ENCODE results near the gene GAS2. TPM values are rescaled to one million over a fixed set of nuclear protein-coding genes. Genes with fewer than 3 reads are reported as not detected.
A peak's percentile ranks its signal among the peaks of the same experiment; 100 is the strongest.

GAS2 gene
- polyA plus RNA-seq, 1 of the 3 experiments (the other 2 are of a cell fraction): 0.72 TPM

DNA sequence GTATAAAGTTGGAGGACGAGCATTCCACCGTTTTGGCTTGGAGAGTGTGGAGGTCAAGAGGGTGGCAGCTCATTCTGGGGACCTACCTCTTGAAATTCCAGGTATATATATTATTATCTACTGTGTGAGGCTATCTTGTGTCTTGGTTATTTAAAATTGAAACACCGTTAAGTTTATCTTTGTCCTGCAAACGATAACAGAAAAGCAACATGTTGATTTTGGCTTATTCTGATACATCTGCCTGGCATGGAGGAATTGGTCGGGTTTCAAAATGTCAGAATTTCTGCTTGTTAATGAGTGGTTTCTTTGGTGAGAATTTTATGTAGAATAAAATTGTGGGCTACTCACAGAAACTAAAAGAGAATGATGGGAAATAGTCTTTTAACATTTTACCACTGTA, 108.8 kb downstream of the GAS2 start:
- no peaks in the 10 kb centered on the region for H3K79me2 ChIP-seq (ENCODE audit: insufficient read depth)
- no peaks in the 10 kb centered on the region; the same call in 1 of the 2 replicates for H3K27me3 ChIP-seq (ENCODE audit: insufficient read depth)
- no peaks in the 10 kb centered on the region for H3K9me3 ChIP-seq
- H3K36me3 ChIP-seq (replicated peaks in 1 of 2; ENCODE audit: control insufficient read depth in 1 of 2, insufficient read depth in 2 of 2, low read length in 1 of 2): no peaks in the 10 kb centered on the region
- ChIA-PET CTCF (interaction anchor here (0.8 to 3.7 kb wide), 2 partner anchors 12 to 18 kb away, joined by 3 to 20 read pairs; no protein-coding TSS in a partner anchor), POLR2A (no interaction called here)
- H2AFZ ChIP-seq (ENCODE audit: low read depth): no peak overlapping the region
- no peak for TF ChIP-seq RFX5 (IDR thresholded peaks at IDR 0.05; ENCODE audit: low read length)
- TF ChIP-seq, protein P1, sequence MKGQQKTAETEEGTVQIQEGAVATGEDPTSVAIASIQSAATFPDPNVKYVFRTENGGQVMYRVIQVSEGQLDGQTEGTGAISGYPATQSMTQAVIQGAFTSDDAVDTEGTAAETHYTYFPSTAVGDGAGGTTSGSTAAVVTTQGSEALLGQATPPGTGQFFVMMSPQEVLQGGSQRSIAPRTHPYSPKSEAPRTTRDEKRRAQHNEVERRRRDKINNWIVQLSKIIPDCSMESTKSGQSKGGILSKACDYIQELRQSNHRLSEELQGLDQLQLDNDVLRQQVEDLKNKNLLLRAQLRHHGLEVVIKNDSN (IDR thresholded peaks at IDR 0.05; ENCODE audit: borderline replicate concordance, low read depth): no peak
- TF ChIP-seq RCOR1 (IDR thresholded peaks at IDR 0.05; ENCODE audit: low read length): no peak
- no peak for TF ChIP-seq MAX (IDR thresholded peaks at IDR 0.05; ENCODE audit: low read depth)
- TF ChIP-seq TEAD4 (IDR thresholded peaks at IDR 0.05; ENCODE audit: borderline replicate concordance, insufficient read depth): no peak
- TF ChIP-seq, protein P2, sequence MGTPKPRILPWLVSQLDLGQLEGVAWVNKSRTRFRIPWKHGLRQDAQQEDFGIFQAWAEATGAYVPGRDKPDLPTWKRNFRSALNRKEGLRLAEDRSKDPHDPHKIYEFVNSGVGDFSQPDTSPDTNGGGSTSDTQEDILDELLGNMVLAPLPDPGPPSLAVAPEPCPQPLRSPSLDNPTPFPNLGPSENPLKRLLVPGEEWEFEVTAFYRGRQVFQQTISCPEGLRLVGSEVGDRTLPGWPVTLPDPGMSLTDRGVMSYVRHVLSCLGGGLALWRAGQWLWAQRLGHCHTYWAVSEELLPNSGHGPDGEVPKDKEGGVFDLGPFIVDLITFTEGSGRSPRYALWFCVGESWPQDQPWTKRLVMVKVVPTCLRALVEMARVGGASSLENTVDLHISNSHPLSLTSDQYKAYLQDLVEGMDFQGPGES (IDR thresholded peaks at IDR 0.05; ENCODE audit: low read depth, low read length): no peak
- TF ChIP-seq SMC3 (IDR thresholded peaks at IDR 0.05; ENCODE audit: low read depth, low read length): no peak
- no peak for TF ChIP-seq TAF1 (IDR thresholded peaks at IDR 0.05; ENCODE audit: borderline replicate concordance, low read depth, low read length)
- TF ChIP-seq RAD21 (IDR thresholded peaks at IDR 0.05; ENCODE audit: low read length): no peak
- TF ChIP-seq CTCF (IDR thresholded peaks at IDR 0.05): no peak
- TF ChIP-seq SIN3A (IDR thresholded peaks at IDR 0.05; ENCODE audit: borderline replicate concordance, low read depth, low read length): no peak
- no peaks in the 10 kb centered on the region for H4K20me1 ChIP-seq (ENCODE audit: insufficient read depth)
- H3K9ac ChIP-seq: no peak overlapping the region
- H3F3A ChIP-seq (replicated peaks; ENCODE audit: insufficient read depth): no peaks in the 10 kb centered on the region
- H3K27ac ChIP-seq (ENCODE audit: low read depth in 2 of 2, low read length in 1 of 2): no peak overlapping the region
- no peaks in the 10 kb centered on the region for H3K4me1 ChIP-seq (ENCODE audit: control insufficient read depth in 1 of 2, insufficient read depth in 2 of 2, low read depth in 1 of 2, low read length in 1 of 2)
- no peaks in the 10 kb centered on the region for H3K9me2 ChIP-seq
- H3K4me2 ChIP-seq: no peak overlapping the region
- 54% methylated on average over 5 of the region's 5 CpGs for WGBS (ENCODE audit: low lambda C conversion rate)
- no peak overlapping the region for H3K4me3 ChIP-seq (ENCODE audit: low read depth in 2 of 2, low read length in 1 of 2)
- DNase-seq: no peak

DNA sequence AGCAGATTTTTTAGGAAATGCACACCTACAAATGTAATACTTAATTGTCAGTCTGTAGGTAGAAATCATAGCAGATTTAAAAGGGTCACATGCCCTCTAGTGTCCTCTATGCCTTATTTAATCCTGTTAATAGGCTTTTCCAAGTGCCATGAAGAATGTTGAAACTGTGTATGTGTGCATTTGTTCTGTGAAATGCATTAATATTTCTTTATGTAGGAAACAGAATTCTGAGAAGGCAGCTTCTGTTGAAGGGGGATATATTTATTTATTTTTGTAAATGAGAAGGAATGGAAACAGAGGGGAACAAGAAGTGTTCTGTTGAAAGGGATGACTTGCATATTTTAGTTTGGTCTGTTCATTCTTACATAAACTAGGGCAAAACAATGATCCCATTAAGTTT, 112.2 kb downstream of the GAS2 start:
- no peak overlapping the region for H3K9ac ChIP-seq
- H3F3A ChIP-seq (replicated peaks; ENCODE audit: insufficient read depth): no peaks in the 10 kb centered on the region
- no peaks in the 10 kb centered on the region for H3K36me3 ChIP-seq (replicated peaks in 1 of 2; ENCODE audit: control insufficient read depth in 1 of 2, insufficient read depth in 2 of 2, low read length in 1 of 2)
- H3K4me2 ChIP-seq: no peak overlapping the region
- H2AFZ ChIP-seq (ENCODE audit: low read depth): no peak overlapping the region
- H3K9me2 ChIP-seq: no peaks in the 10 kb centered on the region
- ChIA-PET CTCF (interaction anchor here (1.2 to 3.7 kb wide), 3 partner anchors 9 to 107 kb away, joined by 3 to 20 read pairs (median 4); no protein-coding TSS in a partner anchor), POLR2A (no interaction called here)
- peaks cover 0 to 4% of the 10 kb centered on the region in 2 experiments; a peak in 2 of 4 replicates for H3K4me1 ChIP-seq (ENCODE audit: control insufficient read depth in 1 of 2, insufficient read depth in 2 of 2, low read depth in 1 of 2, low read length in 1 of 2)
- H3K27me3 ChIP-seq (ENCODE audit: insufficient read depth): no peaks in the 10 kb centered on the region; the same call in 1 of the 2 replicates
- H3K4me3 ChIP-seq (ENCODE audit: low read depth in 2 of 2, low read length in 1 of 2): no peak overlapping the region
- H4K20me1 ChIP-seq (ENCODE audit: insufficient read depth): no peaks in the 10 kb centered on the region
- peak; percentile 4 for DNase-seq
- no peak overlapping the region for H3K27ac ChIP-seq (ENCODE audit: low read depth in 2 of 2, low read length in 1 of 2)
- no peaks in the 10 kb centered on the region for H3K9me3 ChIP-seq
- H3K79me2 ChIP-seq (ENCODE audit: insufficient read depth): no peaks in the 10 kb centered on the region
- TF ChIP-seq RAD21 (IDR thresholded peaks at IDR 0.05; ENCODE audit: low read length) (peak; percentile 43), CTCF (IDR thresholded peaks at IDR 0.05) (peak; percentile 16), JUND (IDR thresholded peaks at IDR 0.05) (no peak), ELF1 (IDR thresholded peaks at IDR 0.05) (no peak), SMC3 (IDR thresholded peaks at IDR 0.05; ENCODE audit: low read depth, low read length) (0 out of 2 replicates have a peak, but pooled peaks have one; percentile 12)
- TF ChIP-seq, protein P3, sequence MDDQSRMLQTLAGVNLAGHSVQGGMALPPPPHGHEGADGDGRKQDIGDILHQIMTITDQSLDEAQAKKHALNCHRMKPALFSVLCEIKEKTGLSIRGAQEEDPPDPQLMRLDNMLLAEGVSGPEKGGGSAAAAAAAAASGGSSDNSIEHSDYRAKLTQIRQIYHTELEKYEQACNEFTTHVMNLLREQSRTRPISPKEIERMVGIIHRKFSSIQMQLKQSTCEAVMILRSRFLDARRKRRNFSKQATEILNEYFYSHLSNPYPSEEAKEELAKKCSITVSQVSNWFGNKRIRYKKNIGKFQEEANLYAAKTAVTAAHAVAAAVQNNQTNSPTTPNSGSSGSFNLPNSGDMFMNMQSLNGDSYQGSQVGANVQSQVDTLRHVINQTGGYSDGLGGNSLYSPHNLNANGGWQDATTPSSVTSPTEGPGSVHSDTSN (IDR thresholded peaks at IDR 0.05): no peak

All from SK-N-SH (cell line).